NCI-H146 treated with DMSO at 0.1 percent for 48 hours (cell line): ENCODE measurements around the gene DUT.
A peak's percentile ranks its signal among the peaks of the same experiment; 100 is the strongest.

Source experiments
- DNase-seq: peaks from one replicate; lab custom pipeline; 2025; ENCODE audit not compliant: unreplicated experiment; lab: John Stamatoyannopoulos, UW

The DUT gene

DNA sequence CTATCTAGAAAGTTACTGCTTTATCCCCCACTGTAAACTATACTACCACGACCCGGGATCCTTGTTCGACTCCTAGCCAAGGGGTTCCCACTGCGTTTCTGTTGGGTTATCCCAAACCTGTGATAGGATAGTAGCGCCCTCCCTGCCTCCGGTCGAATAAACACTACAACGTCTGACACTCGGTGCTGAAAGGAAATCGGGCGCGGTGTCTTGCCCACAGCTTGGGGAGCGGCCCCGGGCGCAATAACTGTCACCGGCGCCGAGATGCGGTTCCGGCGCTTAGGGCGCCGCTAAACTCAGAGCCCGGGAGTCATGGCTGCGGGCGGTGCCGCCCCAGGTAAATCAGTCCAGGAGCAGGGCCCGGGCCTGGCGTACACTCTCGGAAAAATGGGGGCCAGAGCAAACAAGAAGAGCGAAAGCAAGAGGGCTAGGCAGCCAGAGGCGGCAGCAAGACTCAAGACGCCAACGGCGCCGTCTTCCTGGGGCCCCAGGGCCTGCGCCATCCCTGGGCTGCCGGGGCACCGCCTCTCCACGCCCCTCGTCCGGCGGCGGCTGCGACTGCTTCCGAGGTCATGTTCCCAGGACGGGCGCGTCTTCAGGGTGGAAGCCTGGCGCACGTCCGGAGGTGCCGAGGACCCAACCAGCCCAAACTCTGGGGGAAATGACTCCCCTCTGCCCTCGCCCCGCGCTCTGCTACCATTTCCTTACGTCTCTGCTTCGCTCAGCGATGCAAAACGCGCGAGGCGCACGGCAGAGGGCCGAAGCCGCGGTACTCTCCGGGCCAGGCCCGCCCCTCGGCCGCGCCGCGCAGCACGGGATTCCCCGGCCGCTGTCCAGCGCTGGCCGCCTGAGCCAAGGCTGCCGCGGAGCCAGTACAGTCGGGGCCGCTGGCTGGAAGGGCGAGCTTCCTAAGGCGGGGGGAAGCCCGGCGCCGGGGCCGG, at the start of gene DUT:
Gene DUT, plus strand, starts transcription at position 575 of the 941 bp plus-strand sequence. Its CDS starts 87 bp downstream, at position 662.
- peak; percentile 35 for DNase-seq

DNA sequence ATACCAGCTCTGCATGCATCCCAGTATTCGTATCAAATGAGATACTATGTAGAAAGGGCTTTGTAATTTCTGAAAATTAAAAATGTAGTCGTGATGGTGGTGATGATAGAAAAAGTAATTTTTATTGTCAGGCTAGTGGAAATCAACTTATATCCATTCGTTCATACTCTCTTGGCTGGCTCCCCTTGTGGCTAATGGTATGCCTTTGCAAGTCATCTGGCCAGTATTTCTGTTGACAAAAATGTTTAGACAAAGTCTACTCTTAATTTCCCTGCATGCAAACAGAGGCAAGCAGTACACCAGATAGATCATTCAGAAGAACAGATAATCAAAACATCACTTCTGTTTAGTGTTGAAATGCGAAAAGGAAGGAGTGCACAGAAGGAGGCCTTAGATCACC, 49.6 kb upstream of the DUT start:
- DNase-seq = no peak

GRCh38 chr15:48282216-48282615, 49.0 kb upstream of the DUT start:
- DNase-seq = no peak

GRCh38 chr15:48283396-48284145, 47.7 kb upstream of the DUT start:
- no peak for DNase-seq

DNA sequence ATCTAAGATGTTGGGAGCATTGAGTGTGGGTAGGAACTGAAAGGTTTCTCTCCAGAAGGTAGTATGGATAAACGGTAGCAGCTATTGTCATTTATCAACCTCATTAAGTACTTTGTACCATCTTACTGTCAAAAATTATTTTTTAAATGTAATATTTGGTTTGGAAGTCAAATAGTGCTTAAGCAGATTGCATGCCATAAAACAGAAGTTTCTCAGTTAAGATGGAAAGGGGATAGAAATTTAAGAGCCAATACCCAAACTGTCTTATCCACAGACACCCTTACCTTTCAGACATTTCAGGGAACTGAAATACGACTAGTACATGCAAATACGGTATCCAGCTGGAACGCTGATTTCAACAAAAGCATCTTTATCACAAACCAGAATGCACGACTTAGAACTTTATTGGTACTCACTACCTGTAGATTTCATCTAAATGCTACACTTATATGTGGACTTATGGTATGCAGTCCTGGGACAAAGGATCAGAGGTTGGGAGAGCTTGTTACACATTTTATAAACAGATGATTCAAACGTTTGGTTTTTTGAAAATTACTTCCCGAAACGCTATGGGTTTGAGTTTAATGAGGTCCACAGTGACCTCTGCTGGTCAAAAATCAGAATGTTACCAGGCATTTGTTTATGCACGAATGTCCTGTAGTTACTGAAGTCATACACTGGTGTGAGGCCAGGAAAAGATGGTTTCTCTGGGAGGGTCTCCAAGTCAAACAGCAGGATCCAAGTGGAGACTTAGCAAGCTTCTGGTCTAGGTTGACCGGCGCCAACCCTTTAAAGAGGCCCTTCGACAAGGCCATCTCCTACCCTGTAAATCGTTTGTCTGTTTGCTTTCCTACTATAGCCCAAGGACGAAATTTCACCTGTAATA, 45.7 kb upstream of the DUT start:
- peak; percentile 36 for DNase-seq

GRCh38 chr15:48289628-48290027, 41.6 kb upstream of the DUT start:
- DNase-seq = no peak

- no peak for DNase-seq
Measured at GRCh38 chr15:48292458-48292857, 38.8 kb upstream of the DUT start.

- DNase-seq = no peak
Measured at GRCh38 chr15:48297668-48298067, 33.6 kb upstream of the DUT start.

GRCh38 chr15:48298914-48299313, 32.3 kb upstream of the DUT start:
- DNase-seq = peak; percentile 76

DNA sequence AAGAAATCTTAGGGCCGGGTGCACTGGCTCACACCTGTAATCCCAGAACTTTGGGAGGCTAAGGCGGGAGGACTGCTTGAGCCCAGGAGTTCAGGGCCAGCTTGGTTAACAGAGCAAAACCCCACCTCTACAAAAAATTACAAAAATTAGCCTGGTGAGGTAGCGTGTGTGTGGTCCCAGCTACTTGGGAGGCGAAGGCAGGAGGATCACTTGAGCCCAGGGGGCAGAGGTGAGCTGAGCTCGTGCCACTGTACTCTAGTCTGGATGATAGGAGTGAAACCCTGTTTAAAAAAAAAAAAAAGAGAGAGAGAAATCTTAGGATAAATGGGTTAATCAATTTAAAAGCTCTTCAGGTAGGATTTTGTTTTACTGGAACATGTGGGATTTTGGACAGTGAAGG, 31.2 kb upstream of the DUT start:
- DNase-seq = no peak

- no peak for DNase-seq
Measured at GRCh38 chr15:48304398-48304797, 26.8 kb upstream of the DUT start.

DNA sequence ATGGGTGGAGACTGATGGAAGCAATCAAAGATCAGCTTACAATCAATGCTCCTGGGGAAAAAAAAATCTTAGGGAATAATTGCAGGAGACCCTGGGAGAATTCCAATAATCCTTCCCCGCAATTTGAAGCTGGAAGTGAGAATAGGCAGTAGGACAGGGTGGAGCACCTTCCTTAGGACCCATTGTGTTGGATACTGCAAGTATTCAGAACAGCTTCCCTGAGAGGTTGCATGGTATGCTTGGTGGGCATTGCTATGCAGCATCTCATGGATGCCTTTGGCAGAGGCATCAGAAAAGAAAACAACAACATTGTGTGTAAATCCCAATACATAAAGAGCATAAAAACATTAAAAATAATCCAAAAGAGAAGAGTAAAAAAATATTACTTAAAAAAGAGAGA, 24.6 kb upstream of the DUT start:
- DNase-seq = no peak

DNA sequence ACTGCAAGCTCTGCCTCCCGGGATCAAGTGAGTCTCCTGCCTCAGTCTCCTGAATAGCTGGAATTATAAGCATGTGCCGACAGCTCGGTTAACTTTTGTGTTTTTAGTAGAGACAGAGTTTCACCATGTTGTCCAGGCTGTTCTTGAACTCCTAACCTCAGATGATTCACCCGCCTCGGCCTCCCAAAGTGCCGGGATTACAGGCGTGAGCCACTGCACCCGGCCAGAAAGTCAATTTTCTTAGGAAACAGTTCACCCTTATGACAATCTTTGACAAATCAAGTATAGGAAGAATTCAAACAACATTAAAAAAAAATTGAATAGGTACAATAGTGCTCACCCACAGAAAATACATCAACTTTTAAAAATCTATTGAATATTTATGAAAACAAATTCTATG, 23.6 kb upstream of the DUT start:
- no peak for DNase-seq

- DNase-seq = no peak
Measured at GRCh38 chr15:48309740-48310139, 21.5 kb upstream of the DUT start.

- no peak for DNase-seq
Measured at GRCh38 chr15:48313216-48313615, 18.0 kb upstream of the DUT start.

DNA sequence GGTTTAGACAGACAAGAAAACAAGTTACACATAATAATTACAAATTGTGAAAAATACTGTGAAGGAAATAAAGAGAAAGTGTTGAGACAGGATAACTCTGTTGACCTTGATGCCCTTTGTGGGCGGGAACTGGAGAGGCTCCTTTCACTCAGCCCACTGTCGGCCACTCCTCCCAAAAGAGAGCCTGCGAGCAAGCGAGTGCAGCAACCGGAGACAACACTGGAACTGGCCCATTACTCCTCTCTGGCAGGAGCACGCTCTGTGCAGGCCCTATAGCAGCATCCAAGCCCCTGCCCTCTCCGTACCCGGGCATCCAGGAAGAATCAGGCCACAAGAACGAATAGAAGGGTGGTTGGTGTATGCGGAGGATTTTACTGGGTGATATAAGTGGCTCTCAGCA, 16.2 kb upstream of the DUT start:
- no peak for DNase-seq

GRCh38 chr15:48317221-48317620, 14.0 kb upstream of the DUT start:
- DNase-seq = no peak

DNA sequence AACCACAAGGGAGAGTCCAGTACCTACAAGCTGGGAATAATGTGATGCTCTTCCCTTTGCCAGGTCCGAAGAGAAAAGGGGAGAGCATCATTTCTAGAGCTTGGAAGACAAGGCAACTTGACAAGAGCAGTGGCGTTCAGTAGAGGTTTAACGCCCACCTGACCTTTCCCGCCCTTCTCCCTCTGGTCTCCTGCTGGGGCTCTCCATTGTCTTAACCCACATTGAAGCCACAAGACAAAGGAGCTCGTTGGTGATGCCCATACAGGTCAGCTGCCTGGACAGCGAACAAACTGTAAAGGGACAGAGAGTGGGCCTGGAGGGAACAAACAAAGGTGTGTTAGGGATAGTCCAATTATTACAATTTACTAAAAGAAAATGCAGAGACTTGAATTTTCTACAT, 13.1 kb upstream of the DUT start:
- peak; percentile 74 for DNase-seq

DNA sequence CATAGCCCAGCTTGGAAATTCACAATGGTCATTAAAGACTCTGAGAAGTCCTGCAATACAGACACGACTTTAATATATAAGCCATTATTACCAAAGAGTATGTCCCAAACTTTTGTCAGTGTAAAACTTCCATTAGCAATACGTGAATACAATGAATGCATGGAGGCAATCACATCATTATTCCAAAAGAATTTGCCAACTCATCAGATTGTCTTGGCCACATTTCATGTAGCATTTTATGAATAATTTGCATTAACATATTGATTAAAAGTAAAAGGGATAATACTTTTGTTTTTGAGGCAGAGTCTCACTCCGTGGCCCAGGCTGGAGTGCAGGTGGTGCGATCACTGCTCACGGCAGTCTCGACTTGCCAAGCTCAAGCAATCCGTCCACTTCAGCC, 7.9 kb upstream of the DUT start:
- no peak for DNase-seq

DNA sequence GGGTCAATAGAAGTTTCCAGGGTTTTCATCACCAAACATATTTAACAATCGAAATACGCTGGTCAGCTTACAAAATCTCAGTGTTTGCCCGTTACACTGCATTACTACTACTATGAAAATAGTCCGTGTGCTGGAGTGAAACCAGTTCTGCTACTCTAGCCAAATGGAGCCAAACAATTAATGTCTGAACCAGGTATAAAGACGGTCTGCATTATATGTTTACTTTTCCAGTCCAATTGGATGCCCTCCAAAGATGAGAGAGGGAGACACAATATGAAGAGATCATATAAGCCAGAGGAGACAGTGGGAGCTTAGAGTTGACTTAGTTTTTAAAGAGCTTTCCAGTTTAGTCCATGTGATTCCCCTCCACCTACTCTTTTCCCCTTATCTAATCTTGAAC, 6.3 kb upstream of the DUT start:
- no peak for DNase-seq

- no peak for DNase-seq
Measured at GRCh38 chr15:48325400-48325799, 5.8 kb upstream of the DUT start.
